ENCODE data around the gene ZFHX2.

- TF ChIP-seq CTCF (conservative IDR thresholded peaks at IDR 0.05; ENCODE audit: low read depth, low read length) (no peak), MXI1 (IDR thresholded peaks at IDR 0.05; ENCODE audit: borderline replicate concordance, low read depth, low read length) (no peak), RAD21 (IDR thresholded peaks at IDR 0.05; ENCODE audit: low read length) (no peak), SMC3 (IDR thresholded peaks at IDR 0.05; ENCODE audit: low read depth, low read length) (no peak), BHLHE40 (IDR thresholded peaks at IDR 0.05; ENCODE audit: low read depth, low read length) (no peak), RFX5 (IDR thresholded peaks at IDR 0.05; ENCODE audit: low read depth, low read length) (no peak), FOS (IDR thresholded peaks at IDR 0.05; ENCODE audit: low read depth, low read length) (no peak), CHD1 (IDR thresholded peaks at IDR 0.05; ENCODE audit: low read depth, low read length) (no peak), POLR2A (IDR thresholded peaks at IDR 0.05; ENCODE audit: low read depth, low read length) (no peak), CEBPB (IDR thresholded peaks at IDR 0.05; ENCODE audit: low read depth, low read length) (no peak), MAFK (IDR thresholded peaks at IDR 0.05; ENCODE audit: low read depth, low read length) (no peak)
Measured at GRCh38 chr14:23530375-23531055, 21.1 kb downstream of the ZFHX2 start.
